Rectal smooth muscle tissue (tissue), 1 donor: ENCODE measurements around the gene EFCAB10.

Experiments
- H3K27ac ChIP-seq: one replicate; pipeline ENCODE4 v1.7.0; 2013; ENCODE audit warnings: low read depth, low read length, inconsistent platforms
- H3K27me3 ChIP-seq: one replicate; pipeline ENCODE4 v1.7.0; 2013; ENCODE audit warnings: low read length; ENCODE audit not compliant: control insufficient read depth, insufficient read depth
- H3K36me3 ChIP-seq: one replicate; pipeline ENCODE4 v1.7.0; 2013; ENCODE audit warnings: low read length; ENCODE audit not compliant: control insufficient read depth, insufficient read depth
- H3K4me1 ChIP-seq: one replicate; pipeline ENCODE4 v1.7.0; 2013; ENCODE audit warnings: low read length; ENCODE audit not compliant: control insufficient read depth, insufficient read depth
- H3K4me3 ChIP-seq: one replicate; pipeline ENCODE4 v1.7.0; 2013; ENCODE audit warnings: low read length
- H3K9ac ChIP-seq: one replicate; pipeline ENCODE4 v1.7.0; 2013; ENCODE audit warnings: low read length

EFCAB10 gene, protein sequence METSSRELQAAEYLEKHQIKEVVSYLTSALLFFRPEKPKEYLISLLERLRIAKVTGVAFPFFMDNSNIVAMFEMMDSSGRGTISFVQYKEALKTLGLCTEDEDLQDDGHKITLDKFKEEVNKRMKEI

DNA sequence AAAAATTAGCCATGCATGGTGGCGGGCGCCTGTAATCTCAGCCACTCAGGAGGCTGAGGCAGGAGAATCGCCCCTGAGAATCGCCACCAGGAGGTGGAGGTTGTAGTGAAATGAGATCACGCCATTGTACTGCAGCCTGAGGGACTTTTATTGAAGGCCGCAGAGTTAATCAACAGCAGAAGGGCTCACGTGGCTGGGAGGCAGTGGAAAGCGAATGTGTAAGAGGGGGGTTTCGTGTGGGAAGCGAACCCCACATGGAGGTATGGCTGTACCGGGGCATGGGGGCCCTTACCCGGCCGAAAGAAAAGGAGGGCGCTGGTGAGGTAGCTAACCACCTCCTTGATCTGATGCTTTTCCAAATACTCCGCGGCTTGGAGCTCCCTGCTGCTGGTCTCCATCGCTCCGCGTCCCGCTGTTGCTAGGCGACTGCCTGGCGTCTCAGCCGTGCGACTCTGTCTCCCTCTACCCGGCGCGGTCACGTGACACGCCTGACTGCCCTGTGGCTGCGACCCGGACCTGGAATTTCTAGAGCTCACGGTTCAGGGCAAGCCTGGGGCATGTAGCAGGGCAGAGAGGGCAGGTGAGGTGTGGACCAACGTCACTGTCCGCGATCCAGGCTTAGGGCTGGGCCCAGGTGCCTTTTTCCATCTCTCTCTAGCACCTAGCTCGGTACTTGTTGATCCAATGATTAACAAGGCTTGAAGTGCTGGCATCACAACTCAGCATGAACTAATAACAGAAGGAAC is at the start of gene EFCAB10:
EFCAB10 (minus strand) TSS at position 428 of the 746 bp plus-strand sequence; CDS start at position 398, 30 bp downstream.
- H3K9ac ChIP-seq: no peak within 1 kb of the TSS

DNA sequence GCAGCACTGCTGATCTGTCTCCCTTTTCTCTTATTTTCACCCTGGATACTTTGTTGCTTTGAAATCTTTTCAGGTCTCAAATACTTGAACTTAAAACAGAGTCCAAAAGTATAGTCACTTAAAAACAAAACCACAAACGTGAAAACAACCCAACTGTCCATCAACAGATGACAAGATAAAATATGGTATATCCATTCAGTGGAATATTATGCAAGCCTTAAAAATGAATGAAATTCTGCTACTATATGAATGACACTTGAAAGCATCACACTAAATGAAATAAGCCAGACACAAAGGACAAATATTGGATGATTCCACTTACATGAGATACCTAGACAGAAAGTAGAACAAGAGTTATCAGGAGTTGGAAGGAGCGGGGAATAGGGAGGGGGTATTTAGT is 44.7 kb upstream of the EFCAB10 start:
- H3K36me3 ChIP-seq: peaks cover 15% of the 10 kb centered on the region
- no peak overlapping the region for H3K9ac ChIP-seq
- peaks cover 18% of the 10 kb centered on the region for H3K4me1 ChIP-seq
- H3K27me3 ChIP-seq: no peaks in the 10 kb centered on the region
- H3K27ac ChIP-seq: no peak overlapping the region
- H3K4me3 ChIP-seq: no peak overlapping the region

More for the DNA sequence above, at the start of gene EFCAB10:
- peaks cover 3% of the 10 kb centered on the region for H3K4me1 ChIP-seq
- no peaks in the 10 kb centered on the region for H3K36me3 ChIP-seq
- no peaks in the 10 kb centered on the region for H3K27me3 ChIP-seq
- no peak within 1 kb of the TSS for H3K27ac ChIP-seq
- peak within 1 kb of the TSS; percentile 60 for H3K4me3 ChIP-seq

DNA sequence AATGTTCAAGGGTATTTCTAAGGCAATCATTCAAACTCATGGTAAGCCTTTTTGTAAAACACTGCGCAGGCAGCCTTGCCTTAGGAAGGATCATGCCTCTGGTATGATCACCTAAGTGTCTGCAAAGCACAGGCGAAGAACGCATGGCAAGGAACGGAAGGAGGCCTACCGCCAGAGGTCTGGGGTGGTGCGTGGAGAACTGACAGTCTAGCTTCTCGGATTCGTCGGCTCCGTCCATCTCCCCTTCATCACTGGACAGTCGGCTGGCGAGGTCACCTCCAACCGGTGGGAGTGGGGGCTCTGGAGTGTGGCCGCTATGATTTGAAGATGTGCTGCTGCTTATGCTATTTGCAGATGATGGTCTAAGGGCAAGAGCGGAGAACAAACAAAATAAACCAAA is 42.6 kb upstream of the EFCAB10 start:
- Histone ChIP-seq H3K36me3 (peaks cover 15% of the 10 kb centered on the region), H3K4me3 (no peak overlapping the region)

GRCh38 chr7:105623378-105623777 is 42.1 kb upstream of the EFCAB10 start:
- no peaks in the 10 kb centered on the region for H3K27me3 ChIP-seq
- H3K9ac ChIP-seq: no peak overlapping the region
- no peak overlapping the region for H3K4me3 ChIP-seq
- H3K27ac ChIP-seq: no peak overlapping the region
- peaks cover 15% of the 10 kb centered on the region for H3K36me3 ChIP-seq
- H3K4me1 ChIP-seq: peaks cover 20% of the 10 kb centered on the region

More for the DNA sequence above, 42.6 kb upstream of the EFCAB10 start:
- H3K27me3 ChIP-seq: no peaks in the 10 kb centered on the region
- H3K4me1 ChIP-seq: peaks cover 20% of the 10 kb centered on the region
- H3K9ac ChIP-seq: no peak overlapping the region
- no peak overlapping the region for H3K27ac ChIP-seq

DNA sequence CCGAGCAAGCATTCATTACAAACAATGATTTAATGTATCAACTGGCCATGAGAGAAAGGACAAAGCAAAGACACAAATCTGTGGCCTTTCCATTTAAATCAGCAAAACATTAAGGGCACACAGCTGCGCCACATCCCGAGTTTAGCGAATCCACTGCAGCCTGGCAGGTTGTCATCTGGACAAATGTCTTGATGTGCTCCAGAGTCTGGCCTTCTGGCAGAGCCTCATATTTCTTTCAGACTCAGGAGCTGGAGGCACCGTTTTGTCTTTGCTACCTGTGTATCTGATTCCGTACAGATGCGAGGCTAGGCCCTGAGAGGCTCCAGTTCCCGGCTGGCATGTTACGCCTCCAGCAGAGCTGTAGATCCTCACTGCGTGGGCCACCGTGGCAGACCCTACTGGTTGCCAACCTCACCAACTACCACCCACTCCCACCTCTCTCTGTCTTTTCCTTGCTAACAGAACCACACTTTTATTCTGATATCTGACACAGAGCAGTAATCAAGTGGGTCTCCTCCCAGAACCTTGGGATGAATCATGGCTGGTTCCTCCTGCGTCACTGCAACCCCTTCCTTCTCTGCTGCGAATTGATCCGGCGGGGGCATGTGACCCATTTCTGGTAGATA is 40.9 kb upstream of the EFCAB10 start:
- Histone ChIP-seq H3K36me3 (peaks cover 15% of the 10 kb centered on the region), H3K4me3 (no peak overlapping the region), H3K27ac (peak overlapping the region; percentile 58), H3K9ac (no peak overlapping the region), H3K27me3 (no peaks in the 10 kb centered on the region), H3K4me1 (peaks cover 20% of the 10 kb centered on the region)

GRCh38 chr7:105621617-105622016 is 40.3 kb upstream of the EFCAB10 start:
- H3K27me3 ChIP-seq: no peaks in the 10 kb centered on the region
- peak overlapping the region; percentile 58 for H3K27ac ChIP-seq
- peaks cover 20% of the 10 kb centered on the region for H3K4me1 ChIP-seq
- no peak overlapping the region for H3K4me3 ChIP-seq
- peaks cover 15% of the 10 kb centered on the region for H3K36me3 ChIP-seq
- H3K9ac ChIP-seq: no peak overlapping the region

- Histone ChIP-seq H3K9ac (no peak overlapping the region), H3K36me3 (peaks cover 12% of the 10 kb centered on the region), H3K27me3 (no peaks in the 10 kb centered on the region), H3K4me3 (no peak overlapping the region), H3K4me1 (peaks cover 20% of the 10 kb centered on the region), H3K27ac (peak overlapping the region; percentile 39)
These were observed 39.9 kb upstream of the EFCAB10 start for GRCh38 chr7:105621176-105621575.

- no peaks in the 10 kb centered on the region for H3K27me3 ChIP-seq
- H3K9ac ChIP-seq: no peak overlapping the region
- peaks cover 20% of the 10 kb centered on the region for H3K4me1 ChIP-seq
- H3K27ac ChIP-seq: no peak overlapping the region
- H3K4me3 ChIP-seq: no peak overlapping the region
- peaks cover 15% of the 10 kb centered on the region for H3K36me3 ChIP-seq
These were observed 38.3 kb upstream of the EFCAB10 start for GRCh38 chr7:105619590-105619989.

DNA sequence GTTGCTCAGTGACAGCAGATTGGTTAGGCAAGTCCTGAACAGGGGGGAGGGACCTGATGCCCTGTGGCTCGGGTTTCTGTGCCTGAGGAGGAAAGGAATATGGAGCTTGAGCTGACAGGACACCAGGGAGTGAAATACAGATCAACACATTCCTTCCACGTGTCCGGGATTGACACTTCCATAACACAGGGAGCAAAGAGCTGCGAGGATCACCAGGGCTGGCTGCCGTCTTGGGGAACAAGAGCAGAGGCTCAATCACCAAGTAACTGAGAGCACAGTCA is 36.7 kb upstream of the EFCAB10 start:
- H3K36me3 ChIP-seq: peaks cover 18% of the 10 kb centered on the region

DNA sequence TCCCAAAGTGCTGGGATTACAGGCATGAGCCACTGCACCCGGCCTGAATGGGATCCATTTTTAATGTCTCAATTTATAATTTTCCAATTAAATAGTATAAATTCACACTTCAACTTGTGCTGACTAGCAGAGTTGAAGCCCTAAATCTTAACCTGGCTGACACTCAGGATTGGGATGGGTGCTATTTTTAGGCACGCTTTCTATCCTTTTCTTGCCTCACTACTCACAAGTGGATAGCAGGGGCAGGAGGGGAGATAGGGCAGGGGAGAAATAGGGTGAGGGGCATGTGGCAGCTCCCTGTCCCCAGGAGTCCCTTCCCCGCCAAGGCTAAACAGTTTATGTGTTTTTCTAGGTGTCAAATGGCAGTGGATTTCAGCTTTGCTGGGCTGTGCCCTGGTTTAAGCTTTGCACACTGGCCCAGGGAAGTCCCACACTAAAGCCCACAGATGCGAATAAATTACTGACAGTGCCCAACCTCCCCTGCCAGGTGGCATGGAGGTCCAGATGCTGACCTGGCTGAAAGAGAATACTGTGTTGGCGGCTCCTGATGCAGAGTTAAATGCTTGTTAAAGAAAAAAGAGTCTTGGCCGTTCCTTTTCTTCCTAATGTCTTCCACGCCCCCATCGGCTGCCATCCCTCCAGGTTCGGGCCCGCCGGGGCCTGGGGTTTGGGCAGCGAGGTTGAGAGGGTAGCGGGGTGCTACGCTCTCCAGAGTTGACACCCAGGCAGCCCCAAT is 36.2 kb upstream of the EFCAB10 start:
- H3K36me3 ChIP-seq: peaks cover 16% of the 10 kb centered on the region
- H3K4me3 ChIP-seq: no peak overlapping the region
- no peaks in the 10 kb centered on the region for H3K27me3 ChIP-seq
- no peak overlapping the region for H3K9ac ChIP-seq
- no peak overlapping the region for H3K27ac ChIP-seq
- H3K4me1 ChIP-seq: peaks cover 16% of the 10 kb centered on the region

More for the DNA sequence above, 36.7 kb upstream of the EFCAB10 start:
- Histone ChIP-seq H3K27me3 (no peaks in the 10 kb centered on the region), H3K4me1 (peaks cover 20% of the 10 kb centered on the region), H3K27ac (no peak overlapping the region), H3K4me3 (no peak overlapping the region), H3K9ac (no peak overlapping the region)

DNA sequence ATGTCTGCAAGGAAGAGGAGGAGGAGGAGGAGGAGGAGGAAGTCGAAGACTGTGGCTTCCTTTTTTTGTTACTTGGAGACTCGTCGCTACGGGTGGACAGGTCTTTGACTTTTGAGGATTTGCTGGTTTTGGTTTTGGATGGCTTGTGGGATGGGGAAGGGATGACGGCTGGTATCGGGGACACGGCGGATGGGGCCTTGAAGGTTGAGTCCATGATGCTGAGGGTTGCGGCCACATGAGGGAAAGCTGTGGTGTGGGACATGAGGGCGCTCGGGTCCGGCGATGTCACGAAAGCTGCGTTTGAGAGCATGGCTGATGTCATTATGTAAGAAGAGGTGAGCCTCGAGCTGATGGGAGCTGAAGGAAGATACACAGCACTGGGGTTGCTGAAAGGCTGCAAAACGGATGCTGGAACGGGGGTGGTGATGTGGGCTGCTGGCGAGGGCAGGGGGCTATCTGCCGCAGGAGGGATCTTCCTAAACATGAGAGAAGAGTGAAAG is 33.1 kb upstream of the EFCAB10 start:
- no peaks in the 10 kb centered on the region for H3K4me1 ChIP-seq
- H3K4me3 ChIP-seq: no peak overlapping the region
- H3K27me3 ChIP-seq: no peaks in the 10 kb centered on the region
- H3K27ac ChIP-seq: no peak overlapping the region
- H3K9ac ChIP-seq: no peak overlapping the region
- H3K36me3 ChIP-seq: peaks cover 16% of the 10 kb centered on the region

DNA sequence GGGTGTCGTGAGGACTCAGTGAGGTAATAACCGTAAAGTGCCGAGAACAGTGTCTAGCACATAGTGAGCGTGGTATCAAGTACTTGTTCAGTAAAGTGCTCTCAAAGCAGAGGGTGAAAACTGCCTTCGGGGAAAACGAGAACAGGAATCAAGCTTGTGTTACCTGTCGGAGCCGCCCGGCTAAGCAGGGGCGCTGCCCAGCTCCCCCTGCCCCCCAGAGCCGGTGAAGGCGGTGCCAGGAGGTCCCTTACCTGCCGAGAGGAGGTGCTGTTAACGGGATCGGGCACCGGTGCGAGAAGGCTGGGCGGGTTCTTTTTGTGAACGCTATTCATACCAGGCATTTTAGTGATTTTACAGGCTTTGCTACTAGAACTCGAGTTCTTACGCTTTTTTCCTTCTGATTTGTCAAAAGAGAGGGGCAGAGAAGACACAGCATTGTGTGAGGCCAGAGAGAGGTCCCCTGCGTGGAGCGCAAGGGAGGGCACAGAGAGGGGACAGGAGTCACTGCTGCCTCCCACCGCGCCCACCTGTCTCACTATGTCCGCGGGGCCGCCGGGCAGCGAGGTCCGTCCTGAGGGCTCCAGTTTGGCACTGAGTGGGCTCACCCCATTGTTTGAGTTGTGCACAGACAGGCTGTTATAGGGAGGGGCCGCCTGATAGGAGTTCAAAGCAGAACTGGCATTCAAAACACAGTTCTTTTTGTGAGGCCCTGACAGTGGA is 32.5 kb upstream of the EFCAB10 start:
- Histone ChIP-seq H3K4me1 (no peaks in the 10 kb centered on the region), H3K36me3 (peaks cover 16% of the 10 kb centered on the region), H3K27ac (no peak overlapping the region), H3K9ac (no peak overlapping the region), H3K4me3 (no peak overlapping the region), H3K27me3 (no peaks in the 10 kb centered on the region)
